Naive thymus-derived CD4-positive, alpha-beta T cell (primary cell): ENCODE measurements around the gene STX3. TPM values are rescaled to one million over a fixed set of nuclear protein-coding genes. Genes with fewer than 3 reads are reported as not detected.
A peak's percentile ranks its signal among the peaks of the same experiment; 100 is the strongest.
"Not testable (repeated sequence)": the region's sequence is repeated elsewhere in the genome, so short reads cannot be mapped to it uniquely, and the experiment has no call there.

Source experiments
- ATAC-seq: fragments of 150-1000 bp; cut with Tn5 transposase; 2 replicates; pipeline ENCODE4 v1.10.0; 2021; ENCODE audit warnings: mild to moderate bottlenecking, moderate library complexity
- CTCF ChIA-PET: fragments of 350-600 bp; sonication (Branson Sonifier 250); formaldehyde crosslinking; loops from one replicate; lab custom pipeline; 2021; ENCODE audit warnings: antibody characterized with exemption; lab: Charles Lee
- POLR2A ChIA-PET: fragments of 350-600 bp; sonication (Branson Sonifier 250); formaldehyde crosslinking; loops from one replicate; lab custom pipeline; 2021; ENCODE audit warnings: antibody characterized with exemption, inconsistent platforms; lab: Charles Lee
- DNase-seq, 9 donors: peaks; one replicate each; pipeline versions ENCODE4 v3.0.0 to v3.0.0-alpha.2; 2020 to 2022; ENCODE audit warnings: mixed read lengths in 1 of 9
- H3K27ac ChIP-seq: one replicate; pipeline ENCODE4 v1.7.0; 2013; ENCODE audit warnings: mild to moderate bottlenecking, low read depth, low read length, moderate library complexity
- H3K27me3 ChIP-seq, 2 donors: one replicate each; pipeline ENCODE4 v1.7.0; 2013; ENCODE audit warnings: low read length in 2 of 2, mild to moderate bottlenecking in 2 of 2, moderate library complexity in 2 of 2; ENCODE audit not compliant: control insufficient read depth in 2 of 2, insufficient read depth in 2 of 2
- H3K36me3 ChIP-seq, 3 experiments: 1 replicate in 2 of 3; 2 replicates in 1 of 3; pipeline ENCODE4 v1.7.0; 2013; ENCODE audit warnings: low read length in 3 of 3, mild to moderate bottlenecking in 3 of 3, moderate library complexity in 1 of 3; ENCODE audit not compliant: insufficient read depth in 3 of 3, control insufficient read depth in 2 of 3
- H3K4me1 ChIP-seq, 2 donors: one replicate each; pipeline ENCODE4 v1.7.0; 2013; ENCODE audit warnings: low read length in 2 of 2, mild to moderate bottlenecking in 2 of 2, moderate library complexity in 1 of 2; ENCODE audit not compliant: control insufficient read depth in 2 of 2, insufficient read depth in 2 of 2
- H3K4me3 ChIP-seq: 2 replicates; pipeline ENCODE4 v1.7.0; 2013; ENCODE audit warnings: mild to moderate bottlenecking, low read length
- H3K9me3 ChIP-seq, 3 experiments: 1 replicate in 2 of 3; 2 replicates in 1 of 3; pipeline ENCODE4 v1.7.0; 2013; ENCODE audit warnings: low read length in 3 of 3; ENCODE audit not compliant: control insufficient read depth in 2 of 3
- H3K27ac Mint-ChIP-seq, 9 donors: one replicate each; pipeline ENCODE4 v1.8.0; 2020 to 2022; ENCODE audit warnings: mixed read lengths in 9 of 9, mild to moderate bottlenecking in 8 of 9, moderate library complexity in 5 of 9, inconsistent platforms in 2 of 9
- H3K27me3 Mint-ChIP-seq, 5 donors: one replicate each; pipeline ENCODE4 v1.8.0; 2021 to 2022; ENCODE audit warnings: mixed read lengths in 5 of 5, mild to moderate bottlenecking in 1 of 5
- H3K36me3 Mint-ChIP-seq, 5 donors: one replicate each; pipeline ENCODE4 v1.8.0; 2020 to 2022; ENCODE audit warnings: mixed read lengths in 5 of 5, mild to moderate bottlenecking in 3 of 5, inconsistent platforms in 1 of 5
- H3K4me1 Mint-ChIP-seq, 7 donors: one replicate each; pipeline ENCODE4 v1.8.0; 2020 to 2022; ENCODE audit warnings: mixed read lengths in 7 of 7, mild to moderate bottlenecking in 3 of 7, inconsistent platforms in 1 of 7
- H3K4me3 Mint-ChIP-seq, 10 donors: one replicate each; pipeline ENCODE4 v1.8.0; 2020 to 2022; ENCODE audit warnings: mild to moderate bottlenecking in 10 of 10, mixed read lengths in 10 of 10, moderate library complexity in 6 of 10, inconsistent platforms in 2 of 10
- H3K9me3 Mint-ChIP-seq, 11 donors: one replicate each; pipeline ENCODE4 v1.8.0; 2020 to 2022; ENCODE audit warnings: mixed read lengths in 11 of 11, mild to moderate bottlenecking in 4 of 11, inconsistent platforms in 1 of 11, moderate library complexity in 1 of 11
- intact Hi-C, 2 donors: fragments of 100-400 bp; cut with micrococcal nuclease; formaldehyde crosslinking; loops; one replicate each; pipeline ENCODE4 v1.15.1; 2023
- polyA plus RNA-seq, 2 donors: library from polyadenylated mRNA; unstranded; fragments of 300-500 nt; fragmentation: Illumina TruSeq; gene quantifications; one replicate each; pipeline ENCODE4 v1.2.3, GENCODE V29; 2021
- total RNA-seq, 6 experiments: library from RNA in 5 of 6; stranded (reverse) in 5 of 6; gene quantifications; 1 replicate in 5 of 6; 2 replicates in 1 of 6; pipeline ENCODE4 v1.2.3 and lab custom pipeline; 2021 to 2026

The STX3 gene
- total and polyA plus RNA-seq, 7 experiments from 2014 or later, result 3.5 to 67.4 (median 10.7) TPM

- no peak overlapping the region for H3K27ac Mint-ChIP-seq
- CTCF ChIA-PET, result no interaction called here
- no peak for DNase-seq
- H3K27ac ChIP-seq, result no peak overlapping the region
- peaks cover 2 to 5% of the 10 kb centered on the region in 2 donors for H3K4me1 ChIP-seq
- no peaks in the 10 kb centered on the region for H3K27me3 Mint-ChIP-seq
- H3K36me3 Mint-ChIP-seq, result peaks cover 0 to 60% (median 36%) of the 10 kb centered on the region in 5 donors
- no peak overlapping the region for H3K4me3 ChIP-seq
- H3K36me3 ChIP-seq, result no peaks in the 10 kb centered on the region
- H3K4me1 Mint-ChIP-seq, result peaks cover 5 to 67% (median 6%) of the 10 kb centered on the region in 7 donors
- peaks cover 0 to 3% (median 0%) of the 10 kb centered on the region in 11 donors for H3K9me3 Mint-ChIP-seq
- POLR2A ChIA-PET, result no interaction called here
- no peak overlapping the region for H3K4me3 Mint-ChIP-seq
- intact Hi-C loops, result no loop called here
- ATAC-seq, result no peak
- H3K9me3 ChIP-seq, result no peaks in the 10 kb centered on the region
- H3K27me3 ChIP-seq, result no peaks in the 10 kb centered on the region
Measured at GRCh38 chr11:59778122-59778521, 22.9 kb downstream of the STX3 start.

GRCh38 chr11:59779487-59779886 is 24.3 kb downstream of the STX3 start:
- Mint-ChIP-seq H3K27ac (no peak overlapping the region), H3K27me3 (no peaks in the 10 kb centered on the region), H3K4me1 (peaks cover 0 to 73% (median 5%) of the 10 kb centered on the region in 7 donors), H3K4me3 (no peak overlapping the region), H3K9me3 (peaks cover 0 to 6% (median 0%) of the 10 kb centered on the region in 11 donors), H3K36me3 (peaks cover 5 to 67% (median 37%) of the 10 kb centered on the region in 5 donors)
- Histone ChIP-seq H3K36me3 (no peaks in the 10 kb centered on the region), H3K4me3 (no peak overlapping the region), H3K27me3 (no peaks in the 10 kb centered on the region), H3K27ac (no peak overlapping the region), H3K4me1 (peaks cover 0 to 14% of the 10 kb centered on the region in 2 donors), H3K9me3 (no peaks in the 10 kb centered on the region)
- intact Hi-C loops, result no loop called here
- DNase-seq (no peak), ATAC-seq (no peak)
- ChIA-PET POLR2A (no interaction called here), CTCF (no interaction called here)

- H3K9me3 ChIP-seq, result no peaks in the 10 kb centered on the region
- H3K4me3 ChIP-seq, result no peak overlapping the region
- DNase-seq, result no peak
- H3K27ac ChIP-seq, result no peak overlapping the region
- H3K27me3 ChIP-seq, result no peaks in the 10 kb centered on the region
- intact Hi-C loops, result loop anchor here in 1 of 2 donors (2.0 kb wide), 1 partner anchor 15 kb away; no protein-coding TSS in a partner anchor
- peaks cover 0 to 14% of the 10 kb centered on the region in 2 donors for H3K4me1 ChIP-seq
- no peak overlapping the region for H3K27ac Mint-ChIP-seq
- H3K4me1 Mint-ChIP-seq, result peaks cover 0 to 73% (median 5%) of the 10 kb centered on the region in 7 donors
- H3K9me3 Mint-ChIP-seq, result peaks cover 0 to 6% (median 0%) of the 10 kb centered on the region in 11 donors
- H3K27me3 Mint-ChIP-seq, result no peaks in the 10 kb centered on the region
- POLR2A ChIA-PET, result no interaction called here
- no peak overlapping the region for H3K4me3 Mint-ChIP-seq
- no peaks in the 10 kb centered on the region for H3K36me3 ChIP-seq
- CTCF ChIA-PET, result no interaction called here
- H3K36me3 Mint-ChIP-seq, result peaks cover 5 to 69% (median 31%) of the 10 kb centered on the region in 5 donors
- ATAC-seq, result no peak
Measured at GRCh38 chr11:59782080-59782479, 26.9 kb downstream of the STX3 start.

- peak overlapping the region in 1 of 9 donors; percentile 69 for H3K27ac Mint-ChIP-seq
- Histone ChIP-seq H3K4me3 (no peak overlapping the region), H3K27me3 (no peaks in the 10 kb centered on the region), H3K9me3 (no peaks in the 10 kb centered on the region), H3K36me3 (no peaks in the 10 kb centered on the region), H3K27ac (no peak overlapping the region), H3K4me1 (peaks cover 0 to 14% of the 10 kb centered on the region in 2 donors)
- no peaks in the 10 kb centered on the region for H3K27me3 Mint-ChIP-seq
- H3K4me3 Mint-ChIP-seq, result peak overlapping the region in 1 of 10 donors; percentile 18
- DNase-seq (no peak), ATAC-seq (no peak)
- H3K9me3 Mint-ChIP-seq, result peaks cover 0 to 6% (median 0%) of the 10 kb centered on the region in 11 donors
- peaks cover 11 to 64% (median 33%) of the 10 kb centered on the region in 5 donors for H3K36me3 Mint-ChIP-seq
- H3K4me1 Mint-ChIP-seq, result peaks cover 0 to 69% (median 5%) of the 10 kb centered on the region in 7 donors
- intact Hi-C loops, result loop anchor here in 1 of 2 donors (2.0 kb wide), 1 partner anchor 17 kb away; no protein-coding TSS in a partner anchor
- ChIA-PET POLR2A (interaction anchor here (0.6 kb wide), 1 partner anchor 656 kb away, joined by 3 read pairs; no protein-coding TSS in a partner anchor), CTCF (no interaction called here)
Measured at GRCh38 chr11:59783632-59784090, 28.5 kb downstream of the STX3 start.

- H3K27ac ChIP-seq, CTCF ChIA-PET, ATAC-seq, DNase-seq, H3K36me3 ChIP-seq, H3K9me3 ChIP-seq, H3K4me3 ChIP-seq, H3K9me3 Mint-ChIP-seq, H3K27me3 Mint-ChIP-seq, intact Hi-C loops, H3K27me3 ChIP-seq: not testable (repeated sequence)
- Mint-ChIP-seq H3K36me3 (peaks cover 15 to 68% (median 36%) of the 10 kb centered on the region in 5 donors), H3K4me3 (peak overlapping the region in 1 of 10 donors; percentile 18), H3K27ac (peak overlapping the region in 1 of 9 donors; percentile 40), H3K4me1 (peaks cover 0 to 68% (median 5%) of the 10 kb centered on the region in 7 donors)
- POLR2A ChIA-PET, result interaction anchor here (0.7 kb wide), 1 partner anchor 261 kb away, joined by 5 read pairs; no protein-coding TSS in a partner anchor
- H3K4me1 ChIP-seq, result peaks cover 0 to 14% of the 10 kb centered on the region in 2 donors
Measured at GRCh38 chr11:59784441-59784840, 29.3 kb downstream of the STX3 start.

GRCh38 chr11:59785818-59786217 is 30.6 kb downstream of the STX3 start:
- peaks cover 15 to 58% (median 33%) of the 10 kb centered on the region in 5 donors for H3K36me3 Mint-ChIP-seq
- no peak for DNase-seq
- Histone ChIP-seq H3K27ac (no peak overlapping the region), H3K9me3 (no peaks in the 10 kb centered on the region), H3K4me3 (no peak overlapping the region), H3K36me3 (peaks cover 0 to 4% (median 0%) of the 10 kb centered on the region in 3 experiments), H3K27me3 (no peaks in the 10 kb centered on the region), H3K4me1 (peaks cover 0 to 14% of the 10 kb centered on the region in 2 donors)
- ATAC-seq, result no peak
- intact Hi-C loops, result no loop called here
- peaks cover 0 to 59% (median 5%) of the 10 kb centered on the region in 7 donors for H3K4me1 Mint-ChIP-seq
- H3K4me3 Mint-ChIP-seq, result no peak overlapping the region
- ChIA-PET CTCF (no interaction called here), POLR2A (no interaction called here)
- peaks cover 0 to 6% (median 0%) of the 10 kb centered on the region in 11 donors for H3K9me3 Mint-ChIP-seq
- H3K27me3 Mint-ChIP-seq, result no peaks in the 10 kb centered on the region
- H3K27ac Mint-ChIP-seq, result no peak overlapping the region

GRCh38 chr11:59787255-59787588 is 32.0 kb downstream of the STX3 start:
- H3K36me3 Mint-ChIP-seq, result peaks cover 15 to 54% (median 33%) of the 10 kb centered on the region in 5 donors
- CTCF ChIA-PET, result no interaction called here
- H3K36me3 ChIP-seq, result peaks cover 0 to 9% (median 0%) of the 10 kb centered on the region in 3 experiments
- peaks cover 0 to 5% (median 0%) of the 10 kb centered on the region in 11 donors for H3K9me3 Mint-ChIP-seq
- H3K9me3 ChIP-seq, result no peaks in the 10 kb centered on the region
- H3K4me3 ChIP-seq, result no peak overlapping the region
- peaks cover 0 to 14% of the 10 kb centered on the region in 2 donors for H3K4me1 ChIP-seq
- no peak for DNase-seq
- intact Hi-C loops, result no loop called here
- H3K4me3 Mint-ChIP-seq, result no peak overlapping the region
- H3K27ac Mint-ChIP-seq, result no peak overlapping the region
- H3K27me3 ChIP-seq, result no peaks in the 10 kb centered on the region
- no peak for ATAC-seq
- peaks cover 0 to 51% (median 5%) of the 10 kb centered on the region in 7 donors for H3K4me1 Mint-ChIP-seq
- no peaks in the 10 kb centered on the region for H3K27me3 Mint-ChIP-seq
- POLR2A ChIA-PET, result no interaction called here
- no peak overlapping the region for H3K27ac ChIP-seq
